Ovary (tissue), 9 donors: ENCODE data around the gene SSB. TPM values are rescaled to one million over a fixed set of nuclear protein-coding genes. Genes with fewer than 3 reads are reported as not detected.
"Not testable (repeated sequence)": the region's sequence is repeated elsewhere in the genome, so short reads cannot be mapped to it uniquely, and the experiment has no call there.

Experiments used
- DNase-seq, 5 donors: peaks; one replicate each; pipeline ENCODE4 v3.0.0-alpha.2; 2019 to 2020
- H3K27ac ChIP-seq, 2 donors: fragments of 200-600 bp; one replicate each; pipeline versions ENCODE4 v1.5.1 to v1.8.0; 2019 to 2022
- H3K27me3 ChIP-seq: fragments of 200-600 bp; one replicate; pipeline ENCODE4 v1.8.0; 2022
- H3K36me3 ChIP-seq: fragments of 200-600 bp; sonication (generic); one replicate; pipeline ENCODE4 v1.5.1; 2019
- H3K4me1 ChIP-seq: one replicate; pipeline ENCODE4 v1.8.1; 2013; ENCODE audit warnings: mild to moderate bottlenecking, moderate library complexity; ENCODE audit not compliant: insufficient read depth
- H3K4me3 ChIP-seq: fragments of 200-600 bp; sonication (generic); one replicate; pipeline ENCODE4 v1.5.1; 2017
- H3K9me3 ChIP-seq, 2 donors: fragments of 200-600 bp in 1 of 2; sonication (generic) in 1 of 2; one replicate each; pipeline versions ENCODE4 v1.5.1 to v1.8.1; 2013 to 2019; ENCODE audit warnings: mild to moderate bottlenecking in 1 of 2, moderate library complexity in 1 of 2
- EP300 ChIP-seq: sonication (generic); formaldehyde crosslinking; IDR thresholded peaks from one replicate; pipeline ENCODE4 v1.6.1; 2017; ENCODE audit warnings: antibody characterized with exemption
- POLR2A ChIP-seq: fragments of 450-650 bp; IDR thresholded peaks from one replicate; pipeline ENCODE4 v1.6.1; 2017; ENCODE audit warnings: antibody characterized with exemption, mild to moderate bottlenecking, moderate library complexity
- WGBS, 3 donors: extraction: QIAGEN DNeasy Blood & Tissue Kit in 1 of 3; methylation state at CpG; one replicate each; pipeline versions ENCODE4 v1.1.5 to v1.1.7; 2013 to 2017; 5-methylcytosine and 5-hydroxymethylcytosine counted together
- intact Hi-C, 4 donors: fragments of 100-400 bp; cut with DNase I; formaldehyde crosslinking; loops; one replicate each; pipeline versions ENCODE4 v1.11.0 to v1.15.1; 2022 to 2023
- polyA plus RNA-seq, 2 donors: library from polyadenylated mRNA; stranded (reverse); fragments of 200-250 nt in 1 of 2; fragments of 350-450 nt in 1 of 2; fragmentation: Illumina TruSeq in 1 of 2; extraction: RNeasy Lipid Tissue Mini Kit (QIAGEN cat#74804) in 1 of 2; gene quantifications; one replicate each; pipeline ENCODE4 v1.2.3, GENCODE V29; 2013 to 2014
- total RNA-seq, 7 donors: library from RNA; depleted of rRNA in 2 of 7; stranded (reverse); fragments of >200 nt in 2 of 7; fragmentation: NEBNext Ultra II Directional in 3 of 7; extraction: Animal tissue kit (Norgen Biotek cat#: 25700) in 3 of 7; gene quantifications; one replicate each; pipeline versions ENCODE4 v1.1.0 to v1.2.4, GENCODE V29; 2016 to 2023
- TF ChIP-seq, protein P1 (sequence below), 3 donors: fragments of 450-650 bp in 2 of 3; fragments of 200-600 bp in 1 of 3; IDR thresholded peaks; one replicate each; pipeline versions ENCODE4 v1.5.1 to v1.8.0; 2016 to 2022; ENCODE audit warnings: antibody characterized with exemption in 3 of 3, mild to moderate bottlenecking in 1 of 3
- donor health status: DM: no; HTN: no; CAD: no; lungs with moderate emphysema.
- donor health status: DM: no; HTN: no; CAD: no.
- donor health status: Bipolar disorder and iron deficiency.
- donor health status: DM: yes; HTN: yes; CAD: no.
- donor health status: DM: no; HTN: no; CAD: no.
- donor health status: DM: yes; HTN: yes; CAD: no.

SSB gene
- total and polyA plus RNA-seq, 9 donors = 50.1 to 103 (median 78.3) TPM

DNA sequence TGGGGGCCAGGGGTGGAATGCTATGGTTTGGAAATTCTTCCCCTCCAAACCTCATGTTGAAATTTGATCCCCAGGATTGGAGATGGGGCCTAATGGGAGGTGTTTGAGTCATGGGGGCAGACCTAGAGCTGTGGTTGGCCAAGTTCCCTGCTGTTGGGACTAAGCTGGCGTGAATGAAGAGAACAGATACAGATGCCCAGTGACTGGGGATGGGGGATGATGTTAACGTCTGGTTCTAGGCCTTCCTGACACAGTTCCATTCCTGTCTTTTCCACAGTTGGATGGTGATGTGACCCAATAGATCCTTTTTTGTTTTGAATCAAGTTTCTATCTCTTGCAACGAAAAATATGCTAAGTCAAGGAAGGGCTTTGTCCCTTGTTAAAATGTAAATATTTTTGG lies 41.3 kb upstream of the SSB start:
- intact Hi-C loops = no loop called here

DNA sequence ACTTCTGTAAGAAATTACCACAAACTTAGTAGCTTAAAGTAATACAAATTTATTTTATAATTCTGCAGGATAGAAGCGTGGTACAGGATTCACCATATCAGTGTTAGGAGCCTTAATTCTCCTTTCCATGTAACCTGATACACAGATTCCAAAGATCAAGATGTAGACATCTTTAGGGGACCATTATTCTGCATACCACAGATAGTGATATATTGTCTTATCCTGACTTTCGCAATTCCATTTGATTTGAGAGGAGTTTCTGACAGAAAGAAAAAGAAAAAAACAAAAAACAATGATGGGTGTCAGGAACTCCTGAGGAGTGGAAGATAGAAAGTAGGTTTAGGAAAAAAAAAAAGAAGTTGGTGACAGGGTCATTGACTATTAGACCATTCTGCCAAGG lies 40.9 kb upstream of the SSB start:
- H3K36me3 ChIP-seq = no peaks in the 10 kb centered on the region
- intact Hi-C loops = no loop called here
- H3K9me3 ChIP-seq = no peaks in the 10 kb centered on the region
- TF ChIP-seq EP300 (no peak), POLR2A (no peak)
- TF ChIP-seq, protein P1, sequence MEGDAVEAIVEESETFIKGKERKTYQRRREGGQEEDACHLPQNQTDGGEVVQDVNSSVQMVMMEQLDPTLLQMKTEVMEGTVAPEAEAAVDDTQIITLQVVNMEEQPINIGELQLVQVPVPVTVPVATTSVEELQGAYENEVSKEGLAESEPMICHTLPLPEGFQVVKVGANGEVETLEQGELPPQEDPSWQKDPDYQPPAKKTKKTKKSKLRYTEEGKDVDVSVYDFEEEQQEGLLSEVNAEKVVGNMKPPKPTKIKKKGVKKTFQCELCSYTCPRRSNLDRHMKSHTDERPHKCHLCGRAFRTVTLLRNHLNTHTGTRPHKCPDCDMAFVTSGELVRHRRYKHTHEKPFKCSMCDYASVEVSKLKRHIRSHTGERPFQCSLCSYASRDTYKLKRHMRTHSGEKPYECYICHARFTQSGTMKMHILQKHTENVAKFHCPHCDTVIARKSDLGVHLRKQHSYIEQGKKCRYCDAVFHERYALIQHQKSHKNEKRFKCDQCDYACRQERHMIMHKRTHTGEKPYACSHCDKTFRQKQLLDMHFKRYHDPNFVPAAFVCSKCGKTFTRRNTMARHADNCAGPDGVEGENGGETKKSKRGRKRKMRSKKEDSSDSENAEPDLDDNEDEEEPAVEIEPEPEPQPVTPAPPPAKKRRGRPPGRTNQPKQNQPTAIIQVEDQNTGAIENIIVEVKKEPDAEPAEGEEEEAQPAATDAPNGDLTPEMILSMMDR (IDR thresholded peaks at IDR 0.05) = no peak
- WGBS, 3 donors = 83 to 95% (median 91%) methylated on average over 2 of the region's 2 CpGs
- no peak overlapping the region for H3K27ac ChIP-seq
- H3K27me3 ChIP-seq = no peaks in the 10 kb centered on the region
- DNase-seq = no peak
- no peaks in the 10 kb centered on the region for H3K4me1 ChIP-seq
- H3K4me3 ChIP-seq = no peak overlapping the region

More for the DNA sequence above, 41.3 kb upstream of the SSB start:
- Histone ChIP-seq H3K4me3 (no peak overlapping the region), H3K27ac (no peak overlapping the region), H3K36me3 (no peaks in the 10 kb centered on the region), H3K4me1 (no peaks in the 10 kb centered on the region), H3K27me3 (no peaks in the 10 kb centered on the region), H3K9me3 (no peaks in the 10 kb centered on the region)
- TF ChIP-seq EP300 = no peak
- no peak for TF ChIP-seq POLR2A
- TF ChIP-seq, protein P1 (IDR thresholded peaks at IDR 0.05) = no peak
- DNase-seq = no peak
- 37 to 58% (median 49%) methylated on average over 3 of the region's 3 CpGs for whole genome bisulfite sequencing, 3 donors

DNA sequence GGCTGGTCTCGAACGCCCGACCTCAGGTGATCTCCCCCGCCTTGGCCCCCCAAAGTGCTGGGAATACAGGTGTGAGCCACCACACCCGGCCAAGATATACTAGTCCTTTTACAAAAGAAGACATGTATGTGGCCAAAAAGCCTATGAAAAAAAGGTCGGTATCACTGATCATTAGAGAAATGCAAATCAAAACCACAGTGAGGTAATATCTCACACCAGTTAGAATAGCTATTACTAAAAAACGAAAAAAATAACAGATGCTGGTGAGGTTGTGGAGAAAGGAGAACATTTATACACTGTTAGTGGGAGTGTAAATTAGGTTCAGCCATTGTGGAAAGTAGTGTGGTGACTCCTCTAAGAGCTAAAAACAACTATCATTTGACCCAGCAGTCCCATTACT lies 38.7 kb upstream of the SSB start:
- intact Hi-C loops = no loop called here
- Histone ChIP-seq H3K27me3 (no peaks in the 10 kb centered on the region), H3K27ac (no peak overlapping the region), H3K36me3 (no peaks in the 10 kb centered on the region), H3K9me3 (no peaks in the 10 kb centered on the region), H3K4me3 (no peak overlapping the region), H3K4me1 (no peaks in the 10 kb centered on the region)
- TF ChIP-seq EP300 (no peak), POLR2A (no peak)
- TF ChIP-seq, protein P1 (IDR thresholded peaks at IDR 0.05) = no peak
- WGBS, 3 donors = 66 to 68% (median 66%) methylated on average over 7 of the region's 7 CpGs
- no peak for DNase-seq

DNA sequence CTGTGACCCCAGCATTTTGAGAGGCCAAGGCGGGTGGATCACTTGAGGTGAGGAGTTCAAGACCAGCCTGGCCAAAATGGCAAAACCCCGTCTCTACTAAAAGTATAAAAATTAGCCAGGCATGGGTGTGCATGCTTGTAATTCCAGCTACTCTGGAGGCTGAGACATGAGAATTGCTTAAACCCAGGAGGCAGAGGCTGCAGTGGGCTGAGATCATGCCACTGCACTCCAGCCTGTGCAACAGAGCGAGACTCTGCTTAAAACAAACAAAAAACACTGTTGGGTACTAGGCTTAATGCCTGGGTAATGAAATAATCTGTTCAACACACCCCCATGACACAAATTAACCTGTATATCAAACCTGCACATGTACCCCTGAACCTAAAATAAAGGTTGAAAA lies 37.9 kb upstream of the SSB start:
- H3K4me1 ChIP-seq, H3K27ac ChIP-seq, intact Hi-C loops, H3K9me3 ChIP-seq, DNase-seq, H3K36me3 ChIP-seq, H3K4me3 ChIP-seq, H3K27me3 ChIP-seq: not testable (repeated sequence)
- WGBS, 3 donors = 94 to 99% (median 96%) methylated on average over 3 of the region's 3 CpGs

DNA sequence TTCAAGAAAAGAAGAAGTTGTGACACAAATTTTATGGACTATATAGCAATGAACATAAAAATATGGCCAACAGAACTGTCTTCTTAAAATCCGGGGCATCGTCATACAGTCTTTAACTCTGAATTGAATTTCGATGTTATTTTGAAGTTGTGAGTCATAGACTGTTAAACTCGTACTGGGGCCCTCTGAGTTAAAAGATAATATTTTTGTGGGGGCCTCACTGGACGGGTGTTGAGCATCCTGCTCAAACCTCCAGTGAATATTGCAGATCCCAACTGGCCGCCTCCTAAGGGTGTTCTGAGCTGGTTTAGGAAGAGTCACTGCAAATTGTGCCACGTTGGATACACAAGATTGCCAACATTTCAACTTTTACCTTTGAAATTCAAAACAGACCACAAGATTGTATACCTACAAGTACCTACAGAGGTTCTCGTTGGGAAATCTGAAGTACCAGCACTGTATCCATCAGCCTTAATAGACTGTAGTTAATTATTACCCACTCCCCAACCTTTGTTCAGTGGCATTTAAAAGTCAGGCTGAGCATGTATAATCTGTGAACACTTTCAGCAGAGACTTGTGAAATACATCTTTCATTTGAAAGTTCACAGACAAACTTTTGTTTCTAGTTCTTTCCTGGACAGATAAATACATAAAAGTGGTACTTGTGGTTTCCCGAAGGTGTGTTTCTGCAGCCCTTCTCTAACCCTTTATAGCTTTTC lies 37.3 kb upstream of the SSB start:
- Histone ChIP-seq H3K4me1 (no peaks in the 10 kb centered on the region), H3K4me3 (no peak overlapping the region), H3K27ac (no peak overlapping the region), H3K36me3 (no peaks in the 10 kb centered on the region), H3K9me3 (no peaks in the 10 kb centered on the region), H3K27me3 (no peaks in the 10 kb centered on the region)
- TF ChIP-seq POLR2A = no peak
- TF ChIP-seq EP300 = no peak
- TF ChIP-seq, protein P1 (IDR thresholded peaks at IDR 0.05) = no peak
- intact Hi-C loops = no loop called here
- DNase-seq = no peak
- 92 to 94% (median 93%) methylated on average over 9 of the region's 9 CpGs for WGBS, 3 donors
